Cerebellar nuclear complex (tissue), 1 donor: ENCODE data around the gene ZNF652.
"Not testable (repeated sequence)": the region's sequence is repeated elsewhere in the genome, so short reads cannot be mapped to it uniquely, and the experiment has no call there.

ENCODE experiments used
- DNase-seq, 2 experiments: peaks; one replicate each; lab custom pipeline; 2025; lab: John Stamatoyannopoulos, UW

Gene ZNF652

DNA sequence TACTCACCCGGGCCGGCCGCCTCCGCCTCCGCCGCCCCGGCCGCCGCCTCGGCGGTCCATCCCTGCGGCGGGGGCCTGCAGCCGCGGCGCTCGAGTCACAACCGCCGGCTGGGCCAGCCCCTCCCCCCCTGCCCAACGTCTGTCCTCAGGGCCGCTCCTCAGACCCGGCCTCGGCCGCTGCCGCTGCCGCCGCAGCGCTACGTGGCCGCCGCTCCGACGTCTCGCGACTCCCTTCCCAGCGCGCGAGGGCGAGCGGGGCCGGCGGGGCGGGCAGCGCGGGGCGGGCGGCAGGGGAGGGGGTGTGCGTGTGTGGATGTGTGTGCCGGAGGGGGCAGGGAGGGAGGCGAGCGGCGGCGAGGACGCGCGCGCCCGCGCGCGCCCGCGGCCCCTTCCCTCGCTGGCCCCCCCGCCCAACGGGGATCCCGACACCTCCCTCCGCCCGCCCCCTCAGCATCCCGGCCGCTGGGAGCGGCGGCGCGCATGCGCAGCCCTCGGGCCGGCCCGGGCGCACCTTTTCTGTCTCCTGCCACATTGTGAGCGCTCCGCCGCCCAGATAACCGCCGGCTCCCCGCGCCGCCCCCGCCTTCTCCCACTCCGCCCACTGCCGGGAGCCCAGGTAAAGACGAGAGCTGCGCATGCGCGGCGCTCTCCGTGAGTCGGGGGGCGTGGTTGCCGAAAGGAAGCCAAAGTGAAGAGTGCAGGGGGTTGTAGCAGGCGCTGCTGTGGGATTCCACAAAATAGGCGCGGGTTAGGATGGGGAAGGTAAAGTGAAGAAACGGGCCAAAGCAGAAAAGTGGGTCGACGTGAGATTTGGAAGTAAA lies at the start of gene ZNF652:
ZNF652 (minus strand) TSS at position 349 of the 821 bp plus-strand sequence. CDS start 44,525 bp downstream, outside the sequence.
- peak; percentile 22 to 93 for DNase-seq

DNA sequence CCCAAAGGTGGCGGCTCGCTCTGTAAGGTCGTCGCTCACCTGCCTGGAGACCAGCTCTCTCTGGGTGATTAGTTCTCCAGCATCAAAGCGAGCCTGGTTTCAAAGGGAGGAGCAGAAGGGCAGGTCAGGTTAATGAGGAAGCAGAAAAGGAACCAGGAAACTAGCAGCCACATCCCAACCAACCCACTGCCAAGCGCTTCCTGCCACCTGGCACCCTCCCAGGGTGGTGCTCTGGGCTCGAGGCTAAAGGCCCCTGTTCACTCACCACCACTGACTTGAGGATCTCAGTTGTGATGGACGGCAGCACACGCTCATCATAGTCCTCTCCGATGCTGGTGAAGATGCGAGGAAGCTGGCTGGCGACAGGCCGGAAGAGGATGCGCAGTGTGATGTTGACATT lies 47.0 kb upstream of the ZNF652 start:
- no peak for DNase-seq

GRCh38 chr17:49407981-49408501 lies 46.0 kb upstream of the ZNF652 start:
- DNase-seq, result no peak

DNA sequence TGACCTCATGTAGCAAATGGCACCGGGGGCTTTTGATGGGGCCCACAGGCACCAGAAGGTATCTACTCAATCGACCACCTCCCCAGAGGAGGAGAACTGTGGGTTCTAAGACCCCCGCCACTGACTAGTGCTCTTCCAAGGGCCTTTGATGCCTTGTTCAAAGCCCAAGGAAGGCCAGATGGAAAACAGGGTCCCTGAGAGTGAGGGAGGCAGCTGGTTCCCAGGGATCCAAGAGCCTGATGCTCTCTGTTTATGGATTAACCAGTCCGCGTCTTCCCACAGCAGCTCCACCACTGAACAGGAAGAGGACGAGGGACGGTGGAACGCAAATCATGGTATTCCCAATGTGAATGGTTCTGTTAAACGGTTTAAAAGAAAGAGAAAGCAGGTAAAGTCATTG lies 45.0 kb upstream of the ZNF652 start:
- no peak for DNase-seq

DNA sequence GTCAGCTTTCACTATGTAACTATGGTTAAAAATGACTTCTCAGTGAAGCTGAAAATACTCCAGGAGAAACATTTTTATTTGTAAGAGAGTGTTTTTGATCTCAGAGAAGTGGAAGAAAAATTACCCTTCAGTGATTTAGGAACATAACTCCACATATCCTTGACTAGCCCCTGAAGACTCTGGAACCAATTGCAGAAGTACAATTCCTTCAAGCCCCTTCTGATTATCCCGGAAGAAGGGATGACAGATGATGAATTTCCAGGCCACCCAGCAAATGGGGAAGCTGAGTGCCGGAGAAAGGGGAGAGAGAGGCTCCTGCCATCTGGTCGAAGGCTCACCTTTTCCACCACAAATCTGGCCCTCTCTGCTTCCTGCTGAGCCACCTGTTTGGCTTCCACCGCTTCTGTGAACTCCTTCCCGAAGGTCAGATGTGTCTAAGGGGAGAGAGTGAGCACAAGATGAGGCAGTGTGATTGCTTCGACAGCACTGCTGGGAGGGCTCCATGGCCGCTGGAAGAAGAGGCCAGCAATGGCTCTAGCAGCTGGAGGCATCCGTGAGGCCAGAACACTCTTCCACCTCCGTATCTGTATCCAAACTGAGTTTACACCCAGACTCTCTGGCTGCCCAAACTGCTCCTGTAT lies 44.5 kb upstream of the ZNF652 start:
- no peak for DNase-seq

DNA sequence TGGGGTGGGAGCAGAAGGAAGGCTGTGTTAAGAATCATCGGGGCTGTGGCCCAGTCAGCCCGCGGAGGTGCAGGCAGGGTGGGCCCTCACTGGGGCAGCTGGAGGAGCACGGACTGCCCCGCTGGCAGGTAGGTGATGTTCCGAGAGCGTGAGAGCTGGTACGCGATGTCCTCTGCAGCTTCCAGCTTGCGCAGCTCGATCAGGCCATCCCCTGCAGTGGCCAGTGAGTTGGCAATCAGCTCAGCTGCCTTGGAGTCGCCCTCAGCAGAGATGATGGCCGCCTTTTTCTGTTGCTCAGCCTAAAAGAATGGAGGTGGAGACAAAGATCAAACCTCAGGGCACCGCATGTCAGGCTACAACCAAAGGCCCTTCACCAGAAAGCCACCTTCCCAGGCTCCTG lies 42.9 kb upstream of the ZNF652 start:
- DNase-seq, result no peak

GRCh38 chr17:49404361-49404760 lies 42.3 kb upstream of the ZNF652 start:
- DNase-seq, result no peak

- no peak for DNase-seq
These were observed 41.7 kb upstream of the ZNF652 start for GRCh38 chr17:49403514-49404289.

GRCh38 chr17:49402706-49403105 lies 40.7 kb upstream of the ZNF652 start:
- no peak for DNase-seq

DNA sequence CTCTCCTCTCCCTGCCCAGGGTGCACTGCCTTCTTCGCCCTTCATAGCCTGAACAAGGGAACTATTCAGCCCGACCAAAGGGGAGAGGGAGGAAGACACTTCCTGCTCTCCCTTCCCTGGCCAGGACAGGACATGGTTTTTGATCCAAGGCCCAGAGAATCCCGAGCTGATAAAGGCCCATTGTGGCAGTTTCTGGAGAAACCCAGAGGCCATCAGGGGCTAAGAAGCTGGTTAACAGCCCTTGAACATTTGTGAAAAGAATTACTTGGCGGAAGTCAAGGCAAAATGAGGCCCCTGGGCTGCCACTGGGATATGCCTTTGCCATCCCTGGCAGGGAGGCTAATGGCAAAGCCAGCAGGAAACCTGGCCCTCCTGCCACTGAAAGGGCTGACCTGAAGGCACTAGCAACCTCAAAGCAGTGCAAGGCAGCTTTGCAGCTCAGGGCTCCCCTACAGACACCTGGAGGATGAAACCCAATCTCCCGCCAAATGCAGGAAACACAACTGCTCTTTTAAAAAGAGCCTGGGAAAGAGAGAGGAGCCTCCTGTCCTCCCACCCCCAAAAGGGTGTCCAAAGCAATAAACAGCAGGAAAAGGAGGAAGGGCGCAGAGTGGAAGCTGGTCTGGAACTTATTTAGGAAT lies 40.0 kb upstream of the ZNF652 start:
- DNase-seq, result no peak

DNA sequence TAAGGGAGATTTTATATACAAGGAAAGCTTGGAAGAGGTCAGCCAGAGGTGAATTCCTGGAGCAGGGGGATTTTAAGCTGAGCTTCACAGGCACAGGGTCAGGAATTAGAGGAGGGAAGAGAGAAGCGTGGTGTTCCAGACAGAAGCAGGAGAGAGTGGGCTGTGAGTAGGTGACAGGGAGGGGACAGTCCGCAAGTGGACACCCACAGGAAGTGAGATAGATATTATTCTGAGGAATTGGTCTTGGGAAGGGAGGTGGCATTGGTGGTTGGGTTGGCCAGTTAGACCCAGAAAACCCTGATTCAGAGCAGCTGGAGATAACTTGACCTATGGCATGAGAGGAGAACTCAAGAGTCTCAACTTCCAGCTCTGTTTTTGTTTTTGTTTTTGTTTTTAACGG lies 37.9 kb upstream of the ZNF652 start:
- no peak for DNase-seq

- no peak for DNase-seq
These were observed 35.5 kb upstream of the ZNF652 start for GRCh38 chr17:49397586-49397985.

DNA sequence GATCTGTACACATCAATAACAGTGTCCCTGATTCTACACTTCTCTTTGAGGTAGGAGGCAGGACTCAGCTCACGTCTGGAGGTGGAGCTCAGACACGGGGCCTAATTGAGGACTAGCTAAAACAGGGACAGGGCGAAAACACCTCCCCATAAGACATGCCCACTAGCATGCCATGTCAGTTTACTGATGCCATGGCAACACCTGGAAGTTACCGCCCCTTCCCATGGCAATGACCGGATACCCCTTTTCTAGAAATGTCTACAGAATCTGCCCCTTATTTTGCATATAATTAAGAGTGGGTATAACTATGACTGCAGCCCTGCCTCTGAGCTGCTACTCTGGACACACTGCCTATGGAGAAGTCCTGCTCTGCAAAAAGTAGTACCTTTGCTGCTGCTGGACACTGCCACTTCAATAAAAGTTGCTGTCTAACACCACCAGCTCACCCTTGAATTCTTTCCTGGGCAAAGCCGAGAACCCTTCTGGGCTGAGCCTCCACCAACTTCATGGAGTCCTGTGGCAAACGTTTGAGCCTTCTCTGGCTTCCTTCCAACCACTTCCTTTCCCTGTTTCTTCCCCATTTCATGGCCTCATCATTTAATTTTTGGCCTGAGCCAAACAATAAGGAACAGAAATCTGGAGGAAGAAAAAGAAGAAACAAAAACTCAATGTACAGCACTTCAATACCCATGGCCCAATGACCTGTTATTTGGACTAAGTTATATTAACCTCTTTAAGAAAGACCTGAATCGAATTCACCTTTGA lies 31.6 kb upstream of the ZNF652 start:
- no peak for DNase-seq

- no peak for DNase-seq
These were observed 28.7 kb upstream of the ZNF652 start for GRCh38 chr17:49390548-49391324.

DNA sequence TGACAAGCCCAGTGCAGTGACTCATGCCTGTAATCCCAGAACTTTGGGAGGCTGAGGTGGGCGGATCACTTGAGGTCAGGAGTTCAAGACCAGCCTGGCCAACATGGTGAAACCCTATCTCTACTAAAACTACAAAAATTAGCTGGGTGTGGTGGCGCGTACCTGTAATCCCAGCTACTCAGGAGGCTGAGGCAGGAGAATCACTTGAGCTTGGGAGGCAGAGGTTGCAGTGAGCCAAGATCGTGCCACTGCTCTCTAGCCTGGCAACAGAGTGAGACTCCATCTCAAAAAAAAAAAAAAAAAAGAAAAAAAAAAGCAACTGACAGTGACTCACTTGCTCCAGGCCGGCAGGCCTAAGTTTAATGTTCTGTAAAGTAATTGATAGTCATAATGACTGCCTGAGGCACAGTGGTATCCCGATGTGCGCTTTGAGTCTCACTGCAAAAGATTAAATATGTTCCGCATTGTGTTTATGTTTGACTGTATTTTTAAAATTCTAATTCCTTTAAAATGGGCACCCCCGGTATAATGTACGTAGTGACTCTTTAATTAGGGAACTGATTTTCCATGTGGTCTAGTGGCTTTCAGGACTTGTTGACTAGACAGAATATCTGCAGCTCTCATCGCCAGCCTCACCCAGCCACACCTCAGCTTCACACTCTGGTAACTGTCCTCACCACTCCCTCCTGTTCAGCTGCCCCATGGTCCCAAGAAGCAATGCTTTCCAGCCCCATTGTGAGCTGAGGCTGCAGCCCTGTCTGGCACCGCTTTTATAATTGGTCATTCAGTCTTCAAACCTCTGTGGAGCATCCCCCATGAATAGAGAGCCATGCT lies 27.7 kb upstream of the ZNF652 start:
- DNase-seq, result not testable (repeated sequence)

DNA sequence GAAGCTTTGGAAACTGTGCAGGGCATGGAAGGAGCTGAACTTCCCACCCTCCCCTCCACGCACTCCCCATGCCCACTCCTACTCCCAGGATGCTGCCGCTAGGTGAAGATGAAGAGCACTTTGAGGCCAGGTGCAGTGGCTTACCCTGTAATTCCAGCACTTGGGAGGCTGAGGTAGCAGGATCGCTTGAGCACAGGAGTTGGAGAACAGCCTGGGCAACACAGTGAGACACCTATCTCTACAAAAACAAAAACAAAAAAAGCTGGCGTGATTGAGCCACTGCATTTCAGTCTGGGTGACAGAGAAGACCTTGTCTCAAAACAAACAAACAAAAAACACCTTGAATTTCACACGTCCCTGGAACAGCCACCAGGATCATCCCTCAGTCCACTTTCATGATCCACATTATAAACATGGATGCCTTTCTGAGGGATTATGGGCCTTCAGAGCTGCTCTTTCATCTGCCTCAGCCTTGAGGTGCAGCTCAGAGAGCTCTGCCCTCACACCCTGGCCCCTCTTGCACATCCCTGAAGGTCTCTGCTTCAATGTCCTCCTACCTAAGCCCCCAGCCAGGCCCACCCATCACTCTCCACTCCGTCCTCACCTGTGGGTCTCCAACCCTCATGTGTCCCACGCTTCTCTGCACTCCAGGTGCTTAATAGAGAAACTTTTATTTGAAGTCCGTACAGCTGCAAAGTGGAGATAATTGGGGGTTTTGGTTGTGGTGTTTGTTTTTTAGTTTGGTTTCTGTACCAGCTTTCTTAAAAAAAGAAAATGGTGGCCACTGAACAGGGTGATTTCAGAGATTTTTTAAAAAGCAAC lies 26.9 kb upstream of the ZNF652 start:
- DNase-seq, result no peak

GRCh38 chr17:49388290-49388640 lies 26.2 kb upstream of the ZNF652 start:
- no peak for DNase-seq

DNA sequence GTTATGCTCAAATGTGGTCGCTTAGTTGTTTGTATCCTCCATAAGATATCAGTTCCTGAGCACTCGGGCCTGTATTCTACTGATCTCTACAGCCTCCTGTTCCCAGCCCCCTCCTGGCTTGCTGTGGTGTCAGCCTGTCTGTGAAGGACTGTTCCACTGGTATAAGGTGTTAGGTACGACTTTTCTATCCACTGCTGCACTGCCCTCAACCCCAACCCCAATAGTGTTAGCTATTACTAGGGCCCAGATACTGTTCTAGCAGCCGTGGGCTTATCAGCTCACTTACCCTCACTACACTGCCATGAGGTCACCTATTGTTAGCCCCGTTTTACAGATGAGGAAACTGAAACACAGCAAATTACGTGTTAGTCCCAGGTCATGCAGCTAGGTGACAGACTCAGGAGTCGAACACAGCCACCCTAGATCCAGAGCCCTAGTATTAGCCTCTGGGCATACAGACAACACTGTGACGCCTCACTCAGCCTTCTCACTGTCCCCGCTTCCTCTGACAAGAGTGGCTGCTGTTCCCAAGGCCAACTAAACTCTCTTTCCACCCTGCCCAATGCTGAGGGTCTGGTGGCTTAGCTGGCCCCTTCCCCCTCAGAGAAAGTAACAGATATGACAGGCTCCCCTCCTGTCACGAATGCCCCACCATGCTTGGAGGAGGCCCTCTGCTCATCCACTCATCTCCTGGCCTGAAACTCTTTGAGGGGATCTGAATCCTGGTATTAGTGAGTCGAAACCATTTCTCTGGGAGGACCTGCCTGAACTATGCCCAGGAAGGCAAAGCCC lies 25.6 kb upstream of the ZNF652 start:
- no peak for DNase-seq
